Vagina (tissue), 2 donors: ENCODE results near the gene CBFA2T3.

Experiments
- CTCF ChIP-seq, 3 experiments: fragments of 450-650 bp in 2 of 3; fragments of 200-600 bp in 1 of 3; sonication (generic) in 1 of 3; IDR thresholded peaks; one replicate each; pipeline ENCODE4 v1.5.1; 2017 to 2019; ENCODE audit warnings: antibody characterized with exemption in 3 of 3, mild to moderate bottlenecking in 2 of 3, moderate library complexity in 2 of 3
- POLR2A ChIP-seq, 2 donors: fragments of 450-650 bp; IDR thresholded peaks; one replicate each; pipeline ENCODE4 v1.6.1; 2017; ENCODE audit warnings: antibody characterized with exemption in 2 of 2, mild to moderate bottlenecking in 2 of 2, moderate library complexity in 2 of 2
- POLR2AphosphoS5 ChIP-seq, 2 donors: sonication (generic); formaldehyde crosslinking; IDR thresholded peaks; one replicate each; pipeline ENCODE4 v1.9.0; 2017; ENCODE audit warnings: antibody characterized with exemption in 2 of 2, mild to moderate bottlenecking in 2 of 2, low read depth in 1 of 2; ENCODE audit not compliant: insufficient read depth in 1 of 2

- TF ChIP-seq POLR2AphosphoS5 (IDR thresholded peaks at IDR 0.05; ENCODE audit: insufficient read depth in 1 of 2, low read depth in 1 of 2) (no peak), POLR2A (IDR thresholded peaks at IDR 0.05) (no peak), CTCF (IDR thresholded peaks at IDR 0.05) (no peak)
These were observed 111.7 kb downstream of the CBFA2T3 start for GRCh38 chr16:88865310-88865709.
